GM12875 (cell line): ENCODE results near the gene USP40.

Source experiments
- H3K4me3 ChIP-seq: one replicate; pipeline ENCODE4 v1.5.1; 2011; ENCODE audit warnings: low read depth, low read length, control low read depth
- TF ChIP-seq, protein P1 (sequence below): IDR thresholded peaks from 2 replicates; pipeline ENCODE4 v1.5.1; 2011; ENCODE audit warnings: low read depth, mild to moderate bottlenecking, control low read depth, inconsistent platforms, low read length, moderate library complexity, borderline replicate concordance; ENCODE audit not compliant: insufficient read depth

Gene USP40

DNA sequence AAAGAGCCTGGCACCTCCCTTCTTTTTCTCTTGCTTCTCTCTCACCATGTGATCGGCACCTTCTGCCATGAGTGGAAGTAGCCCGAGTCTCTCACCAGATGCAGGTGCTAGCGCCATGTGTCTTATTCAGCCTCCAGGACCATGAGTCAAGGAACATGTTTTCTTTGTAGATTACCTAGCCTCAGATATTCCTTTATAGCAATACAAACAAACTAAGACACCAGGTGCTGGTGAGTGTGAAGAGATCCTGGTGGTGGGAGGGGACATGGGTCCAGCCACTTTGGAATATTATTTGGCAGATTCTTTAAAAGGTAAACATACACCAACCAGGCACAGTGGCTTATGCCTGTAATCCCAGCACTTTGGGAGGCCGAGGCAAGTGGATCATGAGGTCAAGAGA lies 5.9 kb upstream of the USP40 start:
- H3K4me3 ChIP-seq = no peak overlapping the region
- TF ChIP-seq, protein P1, sequence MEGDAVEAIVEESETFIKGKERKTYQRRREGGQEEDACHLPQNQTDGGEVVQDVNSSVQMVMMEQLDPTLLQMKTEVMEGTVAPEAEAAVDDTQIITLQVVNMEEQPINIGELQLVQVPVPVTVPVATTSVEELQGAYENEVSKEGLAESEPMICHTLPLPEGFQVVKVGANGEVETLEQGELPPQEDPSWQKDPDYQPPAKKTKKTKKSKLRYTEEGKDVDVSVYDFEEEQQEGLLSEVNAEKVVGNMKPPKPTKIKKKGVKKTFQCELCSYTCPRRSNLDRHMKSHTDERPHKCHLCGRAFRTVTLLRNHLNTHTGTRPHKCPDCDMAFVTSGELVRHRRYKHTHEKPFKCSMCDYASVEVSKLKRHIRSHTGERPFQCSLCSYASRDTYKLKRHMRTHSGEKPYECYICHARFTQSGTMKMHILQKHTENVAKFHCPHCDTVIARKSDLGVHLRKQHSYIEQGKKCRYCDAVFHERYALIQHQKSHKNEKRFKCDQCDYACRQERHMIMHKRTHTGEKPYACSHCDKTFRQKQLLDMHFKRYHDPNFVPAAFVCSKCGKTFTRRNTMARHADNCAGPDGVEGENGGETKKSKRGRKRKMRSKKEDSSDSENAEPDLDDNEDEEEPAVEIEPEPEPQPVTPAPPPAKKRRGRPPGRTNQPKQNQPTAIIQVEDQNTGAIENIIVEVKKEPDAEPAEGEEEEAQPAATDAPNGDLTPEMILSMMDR = no peak

DNA sequence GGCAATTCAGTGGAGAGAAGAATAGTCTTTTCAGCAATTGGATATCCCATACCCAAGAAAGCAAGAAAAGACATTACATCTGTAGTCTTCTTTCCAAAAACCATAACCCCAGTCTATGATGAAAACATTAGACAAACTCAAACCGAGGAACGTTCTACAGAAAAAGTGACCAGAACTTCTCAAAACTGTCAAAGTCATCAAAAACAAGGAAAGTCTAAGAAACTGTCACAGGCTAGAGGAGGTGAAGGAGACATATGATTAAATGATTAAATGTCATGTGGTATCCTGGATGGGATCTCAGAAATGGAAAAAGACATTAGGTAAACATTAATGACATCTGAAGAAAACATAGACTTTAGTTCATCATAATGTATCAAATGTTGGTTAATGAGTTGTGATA lies 4.9 kb upstream of the USP40 start:
- TF ChIP-seq, protein P1 = no peak
- no peak overlapping the region for H3K4me3 ChIP-seq

DNA sequence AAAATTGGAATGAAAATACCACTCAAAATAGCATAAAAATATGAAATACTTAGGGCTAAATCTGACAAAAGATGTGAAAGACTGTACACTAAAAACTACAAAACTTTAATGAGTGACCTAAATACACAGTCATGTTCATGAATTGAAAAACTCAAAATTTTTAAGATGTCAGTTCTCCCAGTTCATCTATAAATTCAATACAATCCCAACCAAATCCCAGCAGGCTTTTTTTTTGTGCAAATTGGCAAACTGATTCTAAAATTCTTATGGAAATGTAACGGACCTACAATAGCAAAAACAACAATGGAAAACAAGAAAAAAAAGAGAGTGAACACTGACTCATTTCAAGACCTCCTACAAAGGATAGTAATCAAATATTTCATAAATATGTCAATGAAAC lies 4.4 kb upstream of the USP40 start:
- H3K4me3 ChIP-seq = no peak overlapping the region
- TF ChIP-seq, protein P1 = no peak

DNA sequence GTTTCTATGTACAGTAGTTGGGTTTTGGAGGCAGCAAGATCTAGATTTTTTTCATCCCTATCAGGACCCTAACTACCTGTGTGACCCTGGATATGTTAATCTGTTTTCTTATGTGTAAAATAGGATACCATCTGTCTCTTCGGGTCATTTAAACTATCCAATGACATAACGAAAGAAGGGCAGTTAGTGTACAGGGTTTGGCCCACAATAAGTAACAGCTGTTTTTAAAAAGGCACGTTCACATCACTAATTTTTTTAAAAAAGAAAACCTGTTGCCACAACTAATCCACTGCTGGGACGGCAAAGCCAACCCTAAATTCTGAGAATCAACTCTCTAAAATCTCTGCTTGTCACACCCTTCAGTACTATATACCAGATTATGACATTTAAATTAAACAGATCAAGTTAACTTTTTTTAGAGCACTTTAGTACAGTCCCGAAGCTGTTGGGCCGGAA lies 869 bp downstream of the USP40 start:
- TF ChIP-seq, protein P1 = no peak
- H3K4me3 ChIP-seq = peak overlapping the region; percentile 87

DNA sequence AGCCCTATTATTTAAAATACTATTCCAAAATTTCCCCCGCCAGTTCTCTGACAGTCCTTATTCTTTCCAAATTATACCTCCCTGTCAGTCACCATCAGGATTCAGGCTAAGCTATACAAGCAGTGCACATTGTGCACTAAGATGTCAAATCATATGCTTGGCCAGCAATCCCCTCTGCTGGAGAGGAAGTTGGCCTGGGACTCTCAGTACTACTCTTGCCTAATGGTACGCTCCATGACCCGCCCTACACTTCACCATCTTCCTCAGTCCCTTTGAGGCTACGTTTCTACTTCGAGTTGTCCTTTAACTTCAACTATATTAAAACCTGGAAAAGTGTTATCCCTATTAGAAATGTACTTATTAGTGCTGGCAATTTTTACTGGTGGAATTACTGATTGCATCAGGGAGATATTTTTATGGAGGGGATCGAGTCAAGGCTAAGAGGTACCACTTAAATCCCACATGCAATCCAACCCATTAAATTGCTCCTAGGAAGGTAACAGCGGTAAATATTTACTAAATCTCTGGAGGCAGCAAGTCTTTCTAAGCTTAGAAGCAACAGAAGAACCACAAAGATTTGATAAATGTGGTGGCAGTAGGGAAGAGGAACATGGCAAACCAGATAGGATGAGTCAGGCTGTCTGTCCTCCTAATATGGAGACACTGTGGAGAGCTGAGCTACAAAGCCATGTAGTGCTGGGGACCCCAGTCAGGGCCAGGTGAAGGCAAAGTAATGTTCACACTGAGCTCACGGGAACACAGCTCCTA lies 2.7 kb downstream of the USP40 start:
- TF ChIP-seq, protein P1 = no peak
- H3K4me3 ChIP-seq = no peak overlapping the region

DNA sequence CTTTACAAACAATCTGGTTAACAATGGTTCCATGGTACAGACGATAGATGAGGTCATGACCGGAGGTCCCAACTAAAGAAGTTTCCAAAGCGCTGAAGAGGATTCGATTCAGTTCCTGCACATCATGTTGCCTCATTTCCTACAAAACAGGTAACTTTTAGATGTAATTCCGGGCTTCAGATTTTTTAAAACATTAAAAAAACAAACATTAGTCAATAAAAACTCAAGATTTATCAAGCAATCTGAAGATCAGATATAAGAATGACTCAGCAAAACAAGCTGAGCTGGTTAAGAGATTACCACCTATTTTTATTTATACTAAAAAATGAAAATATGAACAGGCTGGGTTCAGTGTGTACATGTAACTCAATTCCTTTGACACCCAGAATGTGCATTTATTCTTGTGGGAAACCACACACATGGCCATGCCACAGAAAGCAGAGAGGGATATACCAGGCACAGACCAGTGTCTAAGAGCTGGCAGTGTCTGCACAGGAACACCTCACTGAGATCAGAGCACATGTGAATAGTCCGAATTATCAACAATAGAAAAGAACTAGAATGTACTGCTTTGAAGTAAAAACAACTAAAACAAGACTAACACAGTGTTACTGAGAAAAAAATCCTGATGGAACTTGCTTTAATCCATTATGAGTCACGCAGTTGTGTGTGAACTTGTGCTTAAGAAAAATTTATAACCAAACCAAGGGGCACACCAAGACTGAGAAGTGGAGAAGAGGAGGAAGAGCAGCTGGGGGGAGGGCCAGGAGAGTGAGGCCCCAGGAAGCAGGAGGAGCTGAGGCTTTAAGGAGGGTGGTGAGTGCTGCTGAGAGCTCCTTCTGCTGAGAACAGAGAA lies 9.5 kb downstream of the USP40 start:
- TF ChIP-seq, protein P1 = no peak

DNA sequence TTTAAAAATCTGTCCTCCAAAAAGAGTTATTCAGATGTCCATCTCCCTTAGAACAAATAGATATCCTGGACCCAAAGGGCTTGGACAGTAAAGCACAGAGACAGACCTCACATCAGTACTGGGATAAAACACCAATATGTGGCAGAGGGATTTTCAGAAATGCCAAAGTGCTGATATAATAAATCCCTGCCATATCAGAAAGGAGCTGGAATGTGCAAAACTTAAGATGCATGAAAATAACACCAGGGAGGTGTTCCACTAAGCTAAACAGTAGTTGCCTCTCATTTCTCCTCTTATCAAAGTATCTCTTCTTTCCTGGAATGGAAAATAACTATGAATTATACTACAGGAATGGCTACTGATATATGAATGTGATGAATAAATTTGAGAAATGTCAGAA lies 13.2 kb downstream of the USP40 start:
- TF ChIP-seq, protein P1 = no peak
- no peak overlapping the region for H3K4me3 ChIP-seq

More for the DNA sequence above, 9.5 kb downstream of the USP40 start:
- H3K4me3 ChIP-seq = no peak overlapping the region
